HEK293 (cell line): Measurements from ENCODE around the gene SAMD14.

ENCODE experiments used
- CTCF ChIA-PET: fragments of 350-600 bp; formaldehyde crosslinking; extraction: SDS; loops from one replicate; lab custom pipeline; 2021; ENCODE audit warnings: antibody characterized with exemption; lab: Yijun Ruan, JAX
- POLR2A ChIA-PET: fragments of 300-600 bp; formaldehyde crosslinking; extraction: SDS; loops from one replicate; lab custom pipeline; 2020; ENCODE audit warnings: antibody characterized with exemption, inconsistent platforms; lab: Yijun Ruan, JAX
- H3K27ac ChIP-seq: fragments of 200-500 bp; sonication (Bioruptor generic); 2 replicates; pipeline ENCODE4 v1.5.1; 2014; ENCODE audit warnings: low read depth, low read length, control low read depth, inconsistent platforms; ENCODE audit errors: extremely low read depth
- H3K36me3 ChIP-seq, 2 experiments: fragments of 200-500 bp in 1 of 2; sonication (Bioruptor generic) in 1 of 2; 1 replicate in 1 of 2; 2 replicates in 1 of 2; pipeline ENCODE4 v1.5.1; 2014 to 2017; ENCODE audit warnings: inconsistent platforms in 2 of 2, low read length in 2 of 2; ENCODE audit not compliant: control insufficient read depth in 2 of 2, insufficient read depth in 1 of 2
- H3K4me1 ChIP-seq: fragments of 200-500 bp; sonication (Bioruptor generic); 2 replicates; pipeline ENCODE4 v1.5.1; 2014; ENCODE audit warnings: mild to moderate bottlenecking, low read length, inconsistent platforms; ENCODE audit not compliant: control insufficient read depth, insufficient read depth
- H3K4me3 ChIP-seq: 2 replicates; pipeline ENCODE4 v1.5.1; 2011; ENCODE audit warnings: low read depth, mild to moderate bottlenecking, control low read depth, low read length, moderate library complexity
- H3K9me3 ChIP-seq: fragments of 200-500 bp; sonication (Bioruptor generic); 2 replicates; pipeline ENCODE4 v1.5.1; 2014; ENCODE audit warnings: low read depth, low read length, inconsistent platforms; ENCODE audit not compliant: control insufficient read depth, insufficient read depth
- EGR2 ChIP-seq: fragments of 450-650 bp; formaldehyde crosslinking; IDR thresholded peaks from 2 replicates; pipeline ENCODE4 v1.5.1; 2016; ENCODE audit warnings: low read depth, missing biosample characterization, missing genetic modification characterization
- HOXC10 ChIP-seq: sonication (generic); formaldehyde crosslinking; IDR thresholded peaks from 2 replicates; pipeline ENCODE4 v1.8.1; 2023; ENCODE audit warnings: mild to moderate bottlenecking, missing genetic modification reagents
- IKZF3 ChIP-seq: fragments of 450-650 bp; IDR thresholded peaks from 2 replicates; pipeline ENCODE4 v1.5.0; 2018; ENCODE audit warnings: missing biosample characterization, mild to moderate bottlenecking, missing genetic modification characterization, moderate library complexity
- MZF1 ChIP-seq: fragments of 450-650 bp; formaldehyde crosslinking; IDR thresholded peaks from 2 replicates; pipeline ENCODE4 v1.5.1; 2017; ENCODE audit warnings: missing biosample characterization, missing genetic modification characterization, borderline replicate concordance
- SP2 ChIP-seq: fragments of 450-650 bp; formaldehyde crosslinking; IDR thresholded peaks from 2 replicates; pipeline ENCODE4 v1.5.1; 2016; ENCODE audit warnings: missing biosample characterization, missing genetic modification characterization
- ZFP3 ChIP-seq: fragments of 450-650 bp; formaldehyde crosslinking; IDR thresholded peaks from 2 replicates; pipeline ENCODE4 v1.5.1; 2016; ENCODE audit warnings: low read depth, missing biosample characterization, missing genetic modification characterization
- ZNF121 ChIP-seq: fragments of 450-650 bp; formaldehyde crosslinking; IDR thresholded peaks from 2 replicates; pipeline ENCODE4 v1.5.1; 2016; ENCODE audit warnings: missing biosample characterization, missing genetic modification characterization
- ZNF302 ChIP-seq: fragments of 450-650 bp; formaldehyde crosslinking; IDR thresholded peaks from 2 replicates; pipeline ENCODE4 v1.5.1; 2016; ENCODE audit warnings: missing biosample characterization, missing genetic modification characterization, low read depth
- ZNF558 ChIP-seq: fragments of 450-650 bp; formaldehyde crosslinking; IDR thresholded peaks from 2 replicates; pipeline ENCODE4 v1.5.1; 2016; ENCODE audit warnings: missing biosample characterization, missing genetic modification characterization
- ZNF610 ChIP-seq: fragments of 450-650 bp; formaldehyde crosslinking; IDR thresholded peaks from 2 replicates; pipeline ENCODE4 v1.5.1; 2016; ENCODE audit warnings: missing biosample characterization, missing genetic modification characterization, borderline replicate concordance
- ZNF629 ChIP-seq: fragments of 450-650 bp; formaldehyde crosslinking; IDR thresholded peaks from 2 replicates; pipeline ENCODE4 v1.5.1; 2017; ENCODE audit warnings: missing biosample characterization, missing genetic modification characterization
- ZNF664 ChIP-seq: fragments of 450-650 bp; formaldehyde crosslinking; IDR thresholded peaks from 2 replicates; pipeline ENCODE4 v1.5.1; 2016; ENCODE audit warnings: missing biosample characterization, missing genetic modification characterization
- ZNF777 ChIP-seq: fragments of 450-650 bp; formaldehyde crosslinking; IDR thresholded peaks from 2 replicates; pipeline ENCODE4 v1.5.1; 2017; ENCODE audit warnings: missing biosample characterization, missing genetic modification characterization, borderline replicate concordance
- TF ChIP-seq, protein P1 (sequence below): fragments of 450-650 bp; formaldehyde crosslinking; conservative IDR thresholded peaks from 2 replicates; pipeline ENCODE4 v1.5.1; 2016; ENCODE audit warnings: low read depth, missing biosample characterization, missing genetic modification characterization
- TF ChIP-seq, protein P2 (sequence below): fragments of 450-650 bp; formaldehyde crosslinking; conservative IDR thresholded peaks from 2 replicates; pipeline ENCODE4 v1.5.1; 2016; ENCODE audit warnings: low read depth, missing biosample characterization, missing genetic modification characterization
- TF ChIP-seq, protein P3 (sequence below): fragments of 450-650 bp; formaldehyde crosslinking; IDR thresholded peaks from 2 replicates; pipeline ENCODE4 v1.5.1; 2016; ENCODE audit warnings: missing biosample characterization, missing genetic modification characterization, borderline replicate concordance
- TF ChIP-seq, protein P4 (sequence below): fragments of 450-650 bp; formaldehyde crosslinking; IDR thresholded peaks from 2 replicates; pipeline ENCODE4 v1.5.1; 2017; ENCODE audit warnings: missing biosample characterization, mild to moderate bottlenecking, missing genetic modification characterization, moderate library complexity

SAMD14 gene

DNA sequence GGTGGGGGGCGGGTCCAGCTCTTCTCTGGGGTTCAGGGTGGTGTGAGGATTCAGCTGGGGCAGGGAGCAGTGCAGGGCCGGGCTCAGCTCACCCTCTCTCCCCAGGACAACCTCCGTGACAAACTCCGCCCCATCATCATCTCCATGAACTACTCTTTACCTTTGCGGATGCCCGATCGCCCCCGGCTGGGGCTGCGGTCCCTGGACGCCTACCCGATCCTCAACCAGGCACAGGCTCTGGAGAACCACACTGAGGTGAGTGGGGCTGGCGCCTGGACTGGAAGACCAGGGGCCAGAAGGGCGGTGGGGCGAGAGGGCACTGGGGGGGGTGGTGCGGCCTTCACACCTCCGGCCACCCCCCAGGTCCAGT, 53.8 kb downstream of the SAMD14 start:
- CTCF ChIA-PET, result interaction anchor here (1.3 kb wide), 1 partner anchor 11 kb away, joined by 10 read pairs; no protein-coding TSS in a partner anchor
- TF ChIP-seq EGR2 (tag by site-specific recombination), result peak; percentile 42
- no peak for TF ChIP-seq ZNF664
- TF ChIP-seq ZNF629 (tag by site-specific recombination), result no peak
- no peak for TF ChIP-seq ZNF302 (tag by site-specific recombination)
- TF ChIP-seq, protein P1, sequence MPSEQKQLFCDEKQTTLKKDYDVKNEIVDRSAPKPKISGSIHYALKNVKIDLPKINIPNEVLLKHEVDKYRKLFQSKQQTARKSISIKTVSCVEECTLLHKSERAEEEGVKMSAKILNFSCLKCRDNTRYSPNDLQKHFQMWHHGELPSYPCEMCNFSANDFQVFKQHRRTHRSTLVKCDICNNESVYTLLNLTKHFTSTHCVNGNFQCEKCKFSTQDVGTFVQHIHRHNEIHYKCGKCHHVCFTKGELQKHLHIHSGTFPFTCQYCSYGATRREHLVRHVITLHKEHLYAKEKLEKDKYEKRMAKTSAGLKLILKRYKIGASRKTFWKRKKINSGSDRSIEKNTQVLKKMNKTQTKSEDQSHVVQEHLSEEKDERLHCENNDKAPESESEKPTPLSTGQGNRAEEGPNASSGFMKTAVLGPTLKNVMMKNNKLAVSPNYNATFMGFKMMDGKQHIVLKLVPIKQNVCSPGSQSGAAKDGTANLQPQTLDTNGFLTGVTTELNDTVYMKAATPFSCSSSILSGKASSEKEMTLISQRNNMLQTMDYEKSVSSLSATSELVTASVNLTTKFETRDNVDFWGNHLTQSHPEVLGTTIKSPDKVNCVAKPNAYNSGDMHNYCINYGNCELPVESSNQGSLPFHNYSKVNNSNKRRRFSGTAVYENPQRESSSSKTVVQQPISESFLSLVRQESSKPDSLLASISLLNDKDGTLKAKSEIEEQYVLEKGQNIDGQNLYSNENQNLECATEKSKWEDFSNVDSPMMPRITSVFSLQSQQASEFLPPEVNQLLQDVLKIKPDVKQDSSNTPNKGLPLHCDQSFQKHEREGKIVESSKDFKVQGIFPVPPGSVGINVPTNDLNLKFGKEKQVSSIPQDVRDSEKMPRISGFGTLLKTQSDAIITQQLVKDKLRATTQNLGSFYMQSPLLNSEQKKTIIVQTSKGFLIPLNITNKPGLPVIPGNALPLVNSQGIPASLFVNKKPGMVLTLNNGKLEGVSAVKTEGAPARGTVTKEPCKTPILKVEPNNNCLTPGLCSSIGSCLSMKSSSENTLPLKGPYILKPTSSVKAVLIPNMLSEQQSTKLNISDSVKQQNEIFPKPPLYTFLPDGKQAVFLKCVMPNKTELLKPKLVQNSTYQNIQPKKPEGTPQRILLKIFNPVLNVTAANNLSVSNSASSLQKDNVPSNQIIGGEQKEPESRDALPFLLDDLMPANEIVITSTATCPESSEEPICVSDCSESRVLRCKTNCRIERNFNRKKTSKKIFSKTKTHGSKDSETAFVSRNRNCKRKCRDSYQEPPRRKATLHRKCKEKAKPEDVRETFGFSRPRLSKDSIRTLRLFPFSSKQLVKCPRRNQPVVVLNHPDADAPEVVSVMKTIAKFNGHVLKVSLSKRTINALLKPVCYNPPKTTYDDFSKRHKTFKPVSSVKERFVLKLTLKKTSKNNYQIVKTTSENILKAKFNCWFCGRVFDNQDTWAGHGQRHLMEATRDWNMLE (tag by site-specific recombination), result no peak
- TF ChIP-seq ZNF610, result no peak
- Histone ChIP-seq H3K36me3 (peaks cover 0 to 49% of the 10 kb centered on the region in 2 experiments; a peak in 1 of 3 replicates), H3K4me1 (no peaks in the 10 kb centered on the region), H3K27ac (no peak overlapping the region), H3K9me3 (no peaks in the 10 kb centered on the region), H3K4me3 (no peak overlapping the region)
- POLR2A ChIA-PET, result no interaction called here

DNA sequence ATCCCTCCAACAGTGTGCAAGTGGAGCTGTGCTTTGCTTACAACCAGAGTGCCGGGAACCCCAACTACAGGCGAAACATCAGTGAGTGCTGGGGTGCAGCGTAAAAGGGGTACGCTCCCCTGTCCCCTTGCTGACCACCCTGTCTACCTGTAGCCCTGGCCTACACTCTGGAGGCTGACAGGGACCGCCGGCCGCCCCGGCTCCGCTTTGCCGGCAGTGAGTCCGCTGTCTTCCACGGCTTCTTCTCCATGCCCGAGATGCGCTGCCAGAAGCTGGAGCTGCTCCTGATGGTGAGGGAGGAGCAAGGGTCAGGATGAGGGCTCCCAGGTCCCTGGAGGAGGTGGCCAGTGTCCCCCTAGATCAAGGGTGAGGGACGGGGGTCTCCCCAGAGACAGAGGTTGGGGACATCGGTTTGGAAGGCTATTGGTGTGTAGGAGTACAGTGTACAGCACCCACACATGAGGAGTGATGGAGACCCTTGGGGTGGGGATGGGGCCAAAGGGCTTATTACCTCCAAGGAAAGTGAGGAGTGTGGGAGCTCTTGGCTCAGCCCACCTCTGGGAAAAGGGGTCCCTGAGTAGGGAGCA, 54.4 kb downstream of the SAMD14 start:
- Histone ChIP-seq H3K4me1 (no peaks in the 10 kb centered on the region), H3K4me3 (no peak overlapping the region), H3K27ac (no peak overlapping the region), H3K9me3 (no peaks in the 10 kb centered on the region), H3K36me3 (peaks cover 0 to 48% of the 10 kb centered on the region in 2 experiments; a peak in 1 of 3 replicates)
- ChIA-PET CTCF (interaction anchor here (0.7 to 1.3 kb wide), 2 partner anchors 12 to 518 kb away, joined by 3 to 10 read pairs; no protein-coding TSS in a partner anchor), POLR2A (no interaction called here)
- TF ChIP-seq ZNF777 (tag by site-specific recombination) (no peak), ZNF121 (no peak), ZFP3 (tag by site-specific recombination) (no peak), IKZF3 (tag by site-specific recombination) (no peak), HOXC10 (CRISPR knock-in tag) (no peak), MZF1 (tag by site-specific recombination) (no peak), ZNF558 (tag by site-specific recombination) (no peak), SP2 (no peak)
- TF ChIP-seq, protein P2, sequence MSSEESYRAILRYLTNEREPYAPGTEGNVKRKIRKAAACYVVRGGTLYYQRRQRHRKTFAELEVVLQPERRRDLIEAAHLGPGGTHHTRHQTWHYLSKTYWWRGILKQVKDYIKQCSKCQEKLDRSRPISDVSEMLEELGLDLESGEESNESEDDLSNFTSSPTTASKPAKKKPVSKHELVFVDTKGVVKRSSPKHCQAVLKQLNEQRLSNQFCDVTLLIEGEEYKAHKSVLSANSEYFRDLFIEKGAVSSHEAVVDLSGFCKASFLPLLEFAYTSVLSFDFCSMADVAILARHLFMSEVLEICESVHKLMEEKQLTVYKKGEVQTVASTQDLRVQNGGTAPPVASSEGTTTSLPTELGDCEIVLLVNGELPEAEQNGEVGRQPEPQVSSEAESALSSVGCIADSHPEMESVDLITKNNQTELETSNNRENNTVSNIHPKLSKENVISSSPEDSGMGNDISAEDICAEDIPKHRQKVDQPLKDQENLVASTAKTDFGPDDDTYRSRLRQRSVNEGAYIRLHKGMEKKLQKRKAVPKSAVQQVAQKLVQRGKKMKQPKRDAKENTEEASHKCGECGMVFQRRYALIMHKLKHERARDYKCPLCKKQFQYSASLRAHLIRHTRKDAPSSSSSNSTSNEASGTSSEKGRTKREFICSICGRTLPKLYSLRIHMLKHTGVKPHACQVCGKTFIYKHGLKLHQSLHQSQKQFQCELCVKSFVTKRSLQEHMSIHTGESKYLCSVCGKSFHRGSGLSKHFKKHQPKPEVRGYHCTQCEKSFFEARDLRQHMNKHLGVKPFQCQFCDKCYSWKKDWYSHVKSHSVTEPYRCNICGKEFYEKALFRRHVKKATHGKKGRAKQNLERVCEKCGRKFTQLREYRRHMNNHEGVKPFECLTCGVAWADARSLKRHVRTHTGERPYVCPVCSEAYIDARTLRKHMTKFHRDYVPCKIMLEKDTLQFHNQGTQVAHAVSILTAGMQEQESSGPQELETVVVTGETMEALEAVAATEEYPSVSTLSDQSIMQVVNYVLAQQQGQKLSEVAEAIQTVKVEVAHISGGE (tag by site-specific recombination), result no peak
- TF ChIP-seq, protein P3, sequence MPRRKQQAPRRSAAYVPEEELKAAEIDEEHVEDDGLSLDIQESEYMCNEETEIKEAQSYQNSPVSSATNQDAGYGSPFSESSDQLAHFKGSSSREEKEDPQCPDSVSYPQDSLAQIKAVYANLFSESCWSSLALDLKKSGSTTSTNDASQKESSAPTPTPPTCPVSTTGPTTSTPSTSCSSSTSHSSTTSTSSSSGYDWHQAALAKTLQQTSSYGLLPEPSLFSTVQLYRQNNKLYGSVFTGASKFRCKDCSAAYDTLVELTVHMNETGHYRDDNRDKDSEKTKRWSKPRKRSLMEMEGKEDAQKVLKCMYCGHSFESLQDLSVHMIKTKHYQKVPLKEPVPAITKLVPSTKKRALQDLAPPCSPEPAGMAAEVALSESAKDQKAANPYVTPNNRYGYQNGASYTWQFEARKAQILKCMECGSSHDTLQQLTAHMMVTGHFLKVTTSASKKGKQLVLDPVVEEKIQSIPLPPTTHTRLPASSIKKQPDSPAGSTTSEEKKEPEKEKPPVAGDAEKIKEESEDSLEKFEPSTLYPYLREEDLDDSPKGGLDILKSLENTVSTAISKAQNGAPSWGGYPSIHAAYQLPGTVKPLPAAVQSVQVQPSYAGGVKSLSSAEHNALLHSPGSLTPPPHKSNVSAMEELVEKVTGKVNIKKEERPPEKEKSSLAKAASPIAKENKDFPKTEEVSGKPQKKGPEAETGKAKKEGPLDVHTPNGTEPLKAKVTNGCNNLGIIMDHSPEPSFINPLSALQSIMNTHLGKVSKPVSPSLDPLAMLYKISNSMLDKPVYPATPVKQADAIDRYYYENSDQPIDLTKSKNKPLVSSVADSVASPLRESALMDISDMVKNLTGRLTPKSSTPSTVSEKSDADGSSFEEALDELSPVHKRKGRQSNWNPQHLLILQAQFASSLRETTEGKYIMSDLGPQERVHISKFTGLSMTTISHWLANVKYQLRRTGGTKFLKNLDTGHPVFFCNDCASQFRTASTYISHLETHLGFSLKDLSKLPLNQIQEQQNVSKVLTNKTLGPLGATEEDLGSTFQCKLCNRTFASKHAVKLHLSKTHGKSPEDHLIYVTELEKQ (tag by site-specific recombination), result no peak
- TF ChIP-seq, protein P4, sequence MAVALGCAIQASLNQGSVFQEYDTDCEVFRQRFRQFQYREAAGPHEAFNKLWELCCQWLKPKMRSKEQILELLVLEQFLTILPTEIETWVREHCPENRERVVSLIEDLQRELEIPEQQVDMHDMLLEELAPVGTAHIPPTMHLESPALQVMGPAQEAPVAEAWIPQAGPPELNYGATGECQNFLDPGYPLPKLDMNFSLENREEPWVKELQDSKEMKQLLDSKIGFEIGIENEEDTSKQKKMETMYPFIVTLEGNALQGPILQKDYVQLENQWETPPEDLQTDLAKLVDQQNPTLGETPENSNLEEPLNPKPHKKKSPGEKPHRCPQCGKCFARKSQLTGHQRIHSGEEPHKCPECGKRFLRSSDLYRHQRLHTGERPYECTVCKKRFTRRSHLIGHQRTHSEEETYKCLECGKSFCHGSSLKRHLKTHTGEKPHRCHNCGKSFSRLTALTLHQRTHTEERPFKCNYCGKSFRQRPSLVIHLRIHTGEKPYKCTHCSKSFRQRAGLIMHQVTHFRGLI, result no peak
